ENCODE data around the gene PIK3R4.

The PIK3R4 gene

DNA sequence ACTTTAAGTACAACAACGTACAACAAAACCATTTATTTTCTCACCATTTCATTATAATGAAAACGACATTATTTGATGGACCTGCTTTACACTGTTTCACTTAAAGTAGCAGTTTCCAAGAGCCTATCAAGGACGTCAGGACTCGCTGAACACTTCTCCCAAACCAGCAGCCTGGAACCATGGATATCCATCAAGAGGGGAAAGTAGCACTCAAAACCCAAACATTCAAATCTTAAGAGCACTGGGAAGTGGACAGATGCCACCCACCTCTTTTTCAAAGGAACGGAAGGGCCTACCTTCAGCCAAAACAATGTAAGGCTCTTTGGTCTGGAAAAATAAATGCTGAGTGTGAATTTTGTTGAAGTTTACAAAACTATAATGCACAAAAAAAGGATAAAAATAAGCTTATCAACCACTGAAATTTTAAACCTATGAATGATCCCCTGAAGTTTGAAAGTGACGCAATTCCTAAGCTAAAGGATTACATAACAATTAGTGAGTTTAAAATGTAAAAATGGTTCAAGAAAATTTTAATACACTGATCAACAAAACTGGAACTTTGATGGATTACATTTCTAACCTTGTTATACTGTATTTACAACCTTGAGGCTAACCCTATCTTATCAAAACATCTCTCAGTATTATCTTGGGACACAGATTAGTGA lies 4.6 kb downstream of the PIK3R4 start:
- DNase-seq (ENCODE audit: low read depth in 1 of 2, low spot score in 1 of 2), result no peak

DNA sequence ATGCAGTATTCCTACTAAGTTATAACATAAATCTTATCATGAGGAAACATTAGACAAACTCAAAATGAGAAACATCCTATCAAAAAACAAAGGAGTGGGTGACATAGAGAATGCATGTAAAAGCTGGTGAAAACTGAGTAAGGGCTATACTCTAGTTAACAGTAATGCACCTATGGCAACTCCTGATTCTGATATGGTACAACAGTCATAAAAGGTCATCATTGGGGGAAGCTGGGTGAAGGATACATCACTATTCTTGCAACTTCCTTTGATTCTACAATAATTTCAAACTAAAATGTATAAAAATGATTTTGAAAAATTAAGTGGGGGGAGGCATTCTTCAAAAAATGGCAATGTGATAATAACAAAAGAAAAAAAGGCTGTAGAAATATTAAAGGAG lies 6.8 kb downstream of the PIK3R4 start:
- DNase-seq (ENCODE audit: low read depth in 1 of 2, low spot score in 1 of 2), result no peak

DNA sequence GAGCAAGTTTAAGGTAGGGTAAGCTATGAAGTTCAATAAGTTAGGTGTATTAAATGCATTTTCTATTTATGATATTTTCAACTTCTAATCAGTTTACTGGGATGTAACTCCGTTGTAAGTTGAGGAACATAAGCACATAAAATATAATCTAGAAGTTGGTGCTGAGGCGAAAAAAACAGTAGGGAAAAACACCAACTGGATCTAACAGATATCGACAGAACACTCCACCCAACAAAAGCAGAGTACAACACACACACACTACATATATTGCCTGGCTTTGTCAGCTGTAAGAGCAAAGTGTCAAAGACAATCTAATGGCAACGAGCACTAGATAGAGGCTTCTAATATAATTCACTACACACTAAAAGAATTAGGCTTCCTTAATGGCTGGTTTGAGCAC lies 8.4 kb downstream of the PIK3R4 start:
- DNase-seq (ENCODE audit: low read depth in 1 of 2, low spot score in 1 of 2), result no peak

DNA sequence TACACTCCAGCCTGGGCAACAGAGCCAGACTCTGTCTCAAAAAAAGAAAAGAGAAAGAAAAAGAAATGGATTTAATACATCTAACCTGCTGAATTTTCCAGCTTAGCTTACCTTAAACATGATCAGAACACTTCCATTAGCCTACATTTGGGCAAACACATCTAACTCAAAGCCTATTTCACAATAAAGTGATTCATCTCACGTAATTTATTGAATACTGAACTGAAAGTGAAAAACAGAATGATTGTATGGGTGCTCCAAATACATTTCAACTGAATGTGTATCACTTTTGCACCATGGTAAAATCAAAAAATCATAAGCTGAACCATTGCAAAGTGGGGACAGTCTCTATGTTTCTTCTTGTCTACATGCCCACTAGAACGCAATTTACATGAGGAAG lies 9.0 kb downstream of the PIK3R4 start:
- no peak for DNase-seq (ENCODE audit: low read depth in 1 of 2, low spot score in 1 of 2)

DNA sequence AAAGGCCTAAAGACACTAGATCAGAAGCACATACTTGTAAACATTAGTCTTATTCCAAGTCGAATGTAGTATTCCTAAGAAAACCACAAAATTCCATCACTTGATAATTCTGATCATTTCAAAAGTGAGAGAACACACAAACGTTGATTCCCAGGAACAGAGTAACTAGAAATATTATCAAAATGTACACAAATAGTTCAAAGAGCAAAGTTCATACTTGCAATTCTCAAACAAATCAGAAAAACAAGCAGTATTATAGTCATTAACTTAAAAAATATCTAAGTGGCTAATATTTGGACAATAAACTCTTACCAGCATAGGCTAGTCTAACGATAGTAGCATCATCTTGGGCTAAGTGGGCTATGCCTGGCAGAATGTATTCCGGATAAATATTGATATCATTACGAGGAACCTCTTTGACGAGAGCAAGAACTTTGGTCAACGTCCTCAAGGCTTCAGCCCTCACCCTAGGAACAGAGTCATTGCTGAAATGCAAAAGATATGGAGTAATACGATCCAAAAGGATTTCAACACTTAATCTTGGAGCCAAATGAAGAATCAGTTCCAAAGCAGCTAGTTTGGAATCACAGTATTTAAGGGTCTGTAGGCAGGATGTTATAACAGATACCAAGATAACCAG lies 13.3 kb downstream of the PIK3R4 start:
- no peak for DNase-seq (ENCODE audit: low read depth in 1 of 2, low spot score in 1 of 2)

DNA sequence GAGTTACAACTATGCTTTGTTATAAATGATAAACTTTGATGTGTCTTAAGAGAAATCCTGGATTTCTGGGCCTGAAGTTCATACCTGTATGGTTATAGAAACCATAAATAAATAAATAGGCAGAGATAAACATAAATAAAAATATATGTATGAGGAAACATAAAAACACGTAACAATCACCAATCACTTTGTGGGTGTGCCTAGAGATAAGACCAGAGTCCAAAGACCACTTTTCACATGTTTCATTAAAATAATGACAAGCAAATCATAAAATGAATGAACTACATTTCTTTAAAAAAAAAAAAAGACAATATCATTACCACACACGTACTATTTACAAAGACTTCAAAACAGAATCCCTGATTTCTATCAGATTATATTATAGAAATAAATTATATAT lies 14.1 kb downstream of the PIK3R4 start:
- DNase-seq (ENCODE audit: low read depth in 1 of 2, low spot score in 1 of 2), result no peak

DNA sequence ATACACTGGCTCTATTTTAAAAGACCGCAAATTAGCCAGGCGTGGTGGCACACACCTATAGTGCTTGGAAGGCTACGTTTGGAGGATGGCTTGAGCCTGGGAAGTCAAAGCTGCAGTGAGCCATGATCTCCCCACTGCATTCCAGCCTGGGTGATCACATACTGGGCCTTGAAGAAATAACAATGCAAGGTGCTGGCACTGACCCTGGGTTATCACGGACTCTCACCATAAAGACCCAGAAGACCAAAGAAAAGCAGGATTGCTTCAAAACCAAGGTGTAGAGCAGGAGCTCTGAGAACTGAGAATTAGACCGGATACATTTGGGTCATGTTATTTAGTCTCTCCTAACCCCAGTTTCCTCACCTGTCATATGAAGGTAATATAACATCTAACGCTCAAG lies 14.8 kb downstream of the PIK3R4 start:
- no peak for DNase-seq (ENCODE audit: low read depth in 1 of 2, low spot score in 1 of 2)

DNA sequence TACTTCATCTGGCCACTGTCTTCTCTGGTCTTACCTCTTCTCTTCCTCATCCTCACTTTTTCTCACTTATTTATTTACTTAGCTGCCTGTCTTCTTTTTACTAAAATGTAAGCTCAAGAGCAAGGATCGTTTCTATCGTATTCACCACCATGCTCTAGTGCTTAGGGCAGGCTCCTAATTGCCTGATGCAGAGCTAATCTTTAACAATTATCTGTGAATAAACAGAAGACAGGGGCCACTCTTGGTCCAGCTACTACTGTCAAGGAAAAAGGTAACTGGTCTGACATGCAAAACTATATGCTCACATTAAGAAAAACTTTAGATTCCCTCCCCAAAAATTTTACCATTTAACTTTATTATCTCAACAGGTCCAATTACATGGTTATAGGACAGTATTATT lies 17.5 kb downstream of the PIK3R4 start:
- no peak for DNase-seq (ENCODE audit: low read depth in 1 of 2, low spot score in 1 of 2)

DNA sequence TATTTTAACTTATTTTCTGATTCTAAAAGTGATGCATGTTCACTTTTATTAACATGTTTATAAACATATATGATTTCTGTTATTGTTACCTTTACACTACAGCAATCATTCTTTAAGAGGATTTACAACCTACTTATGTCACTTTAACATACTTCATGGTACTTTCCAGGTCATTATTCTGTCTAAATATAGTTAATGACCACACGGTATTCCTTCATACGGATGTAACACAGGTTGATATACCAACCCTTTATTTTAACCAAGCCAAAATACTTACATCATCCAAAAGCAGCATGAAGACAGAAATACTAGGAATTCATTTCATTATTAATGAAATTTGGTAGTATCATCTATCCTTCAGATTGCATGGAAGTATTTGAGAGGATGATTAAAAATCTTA lies 18.6 kb downstream of the PIK3R4 start:
- no peak for DNase-seq (ENCODE audit: low read depth in 1 of 2, low spot score in 1 of 2)

DNA sequence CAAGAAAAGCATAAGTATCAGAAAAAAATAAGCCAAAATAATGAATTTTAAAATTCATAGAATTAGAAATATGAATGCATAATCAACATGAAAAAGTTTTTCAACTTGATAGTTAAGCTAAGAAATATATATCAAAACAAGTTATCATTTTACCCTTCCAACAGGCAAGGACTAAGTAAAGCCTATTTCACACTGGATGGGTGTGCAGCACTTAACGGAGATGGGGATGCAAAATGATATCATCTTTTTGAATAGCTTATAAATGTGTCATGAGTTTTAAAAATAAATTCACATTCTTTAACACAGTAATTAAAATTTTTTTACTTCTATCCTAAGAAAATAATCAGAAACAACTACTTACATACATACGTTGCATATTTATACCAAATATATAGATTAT lies 20.9 kb downstream of the PIK3R4 start:
- no peak for DNase-seq (ENCODE audit: low read depth in 1 of 2, low spot score in 1 of 2)

DNA sequence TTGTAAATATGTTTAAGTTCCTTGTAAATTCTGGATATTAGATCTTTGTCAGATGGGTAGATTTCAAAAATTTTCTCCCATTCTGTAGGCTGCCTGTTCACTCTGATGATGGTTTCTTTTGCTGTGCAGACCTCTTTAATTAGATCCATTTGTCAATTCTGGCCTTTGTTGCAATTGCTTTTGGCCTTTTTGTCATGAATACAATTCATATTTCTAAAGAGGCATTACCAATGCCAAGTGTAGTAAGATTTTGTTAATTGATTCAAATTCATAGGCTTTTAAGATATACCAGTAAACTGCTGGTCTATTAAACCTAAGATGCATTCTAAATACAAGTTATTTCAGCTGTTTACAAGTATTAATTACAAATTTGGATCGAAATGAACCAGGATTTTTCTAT lies 31.0 kb downstream of the PIK3R4 start:
- no peak for DNase-seq (ENCODE audit: low read depth in 1 of 2, low spot score in 1 of 2)

DNA sequence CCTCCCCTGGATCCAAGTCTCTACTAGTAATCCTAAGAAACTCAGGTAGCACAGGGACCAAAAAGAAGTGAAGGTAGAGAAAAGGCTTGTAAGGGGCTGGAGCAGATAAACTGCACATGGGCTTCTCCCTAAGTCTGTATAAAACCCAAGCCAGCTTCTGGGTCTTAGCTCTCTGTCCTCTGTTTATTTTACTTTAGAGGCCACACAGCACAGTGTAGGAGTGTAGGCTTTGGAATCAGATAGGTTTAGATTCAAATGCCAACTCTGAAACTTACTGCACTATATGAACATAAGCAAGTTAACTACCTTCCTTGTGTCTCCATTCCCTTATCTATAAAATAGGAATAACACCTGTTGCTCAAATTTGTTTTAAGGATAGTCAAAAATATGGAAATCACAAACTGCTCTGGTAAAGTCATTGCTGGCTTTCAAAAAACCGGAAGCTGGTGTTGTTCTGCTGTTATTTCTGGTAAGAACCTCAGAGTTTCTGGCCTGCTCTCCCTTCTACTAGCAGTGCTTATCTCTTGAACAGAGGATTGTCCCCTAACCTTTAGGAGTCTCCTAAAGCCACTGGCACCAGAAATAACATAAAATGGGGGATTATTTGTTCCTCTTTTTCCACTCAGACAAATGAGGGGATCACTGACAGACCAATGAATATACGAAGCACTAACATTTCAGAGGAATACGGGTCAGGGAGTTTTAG lies 33.8 kb downstream of the PIK3R4 start:
- DNase-seq (ENCODE audit: low read depth in 1 of 2, low spot score in 1 of 2), result no peak

DNA sequence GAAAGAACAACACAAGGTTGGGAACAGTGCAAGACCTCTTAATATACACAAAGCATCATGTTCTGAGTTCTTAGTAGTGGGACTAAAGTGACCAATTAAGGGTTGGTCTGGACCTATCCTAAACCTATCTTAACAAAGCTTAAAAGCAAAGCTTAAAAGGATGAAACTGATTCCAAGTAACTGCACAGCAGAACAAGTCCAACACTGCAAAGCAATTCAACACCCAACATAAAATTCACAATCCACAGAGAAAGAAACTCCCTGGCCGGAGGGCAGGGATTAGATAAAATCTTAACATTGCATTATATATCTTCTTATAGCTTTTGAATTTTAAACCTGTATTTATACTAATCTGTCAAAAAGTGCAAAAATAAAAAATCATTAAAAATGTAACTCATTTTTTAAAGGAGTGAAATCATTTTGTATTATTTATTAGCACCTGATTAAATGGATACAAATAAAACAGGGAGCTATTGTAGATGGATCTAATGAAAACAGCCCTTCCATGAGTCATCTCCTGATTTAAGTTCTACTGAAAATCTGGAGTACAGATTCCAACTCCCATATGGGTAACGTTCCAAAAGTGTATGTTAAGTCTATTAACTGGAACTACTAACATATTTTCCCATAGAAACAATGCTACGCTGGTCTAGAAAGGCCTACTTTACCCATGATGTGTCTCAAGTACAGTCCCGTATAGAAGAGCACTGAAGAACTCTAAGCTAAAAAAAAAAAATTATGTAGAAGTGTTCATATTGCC lies 34.9 kb downstream of the PIK3R4 start:
- DNase-seq (ENCODE audit: low read depth in 1 of 2, low spot score in 1 of 2), result no peak

DNA sequence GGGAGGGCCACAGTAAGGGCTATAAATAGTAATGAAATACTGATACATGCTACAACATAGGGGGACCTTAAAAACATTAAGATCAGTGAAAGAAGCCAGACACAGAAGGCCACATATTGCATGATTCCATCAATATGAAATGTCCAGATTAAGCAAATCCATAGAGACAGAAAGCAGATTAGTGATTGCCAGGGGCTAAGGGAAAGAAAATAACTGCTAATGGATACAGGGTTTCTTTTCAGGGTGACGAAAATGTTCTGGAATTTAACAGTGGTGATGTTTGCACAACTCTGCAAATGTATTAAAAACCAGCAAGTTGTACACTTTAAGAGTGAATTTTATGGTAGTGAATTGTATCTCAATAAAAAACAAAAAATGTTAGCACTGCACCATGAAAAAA lies 37.0 kb downstream of the PIK3R4 start:
- no peak for DNase-seq (ENCODE audit: low read depth in 1 of 2, low spot score in 1 of 2)

DNA sequence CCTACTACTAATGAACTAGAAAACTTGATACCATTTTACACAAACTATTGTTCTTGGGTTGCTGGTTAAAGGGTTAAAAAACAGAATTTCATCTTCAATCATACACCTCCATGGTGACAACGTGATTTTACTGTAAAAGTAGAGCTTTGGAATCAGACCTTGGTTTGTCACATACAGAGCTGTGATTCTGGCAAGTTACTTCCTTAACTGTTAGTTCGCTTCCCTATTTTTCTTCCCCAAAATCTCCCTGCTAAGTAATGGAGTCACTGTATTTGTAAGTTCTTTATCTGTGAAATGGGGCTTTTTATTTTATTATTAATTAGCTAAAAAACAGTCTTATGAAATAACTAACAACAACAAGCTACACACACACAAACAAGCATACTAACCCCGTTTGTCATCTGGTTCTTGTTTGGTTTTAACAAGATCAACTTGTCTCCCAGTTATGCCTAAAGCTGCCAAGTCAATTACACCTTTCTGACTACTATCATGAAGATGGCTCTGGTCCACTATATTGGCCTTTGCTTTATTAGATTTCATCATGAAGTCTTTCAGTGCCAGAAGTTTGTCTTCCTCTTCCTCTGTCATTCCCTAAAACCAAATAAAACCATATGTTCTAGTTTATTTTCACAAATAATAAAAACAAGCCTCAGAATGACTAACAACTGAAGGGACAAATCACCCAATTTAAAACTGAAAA lies 38.6 kb downstream of the PIK3R4 start:
- DNase-seq (ENCODE audit: low read depth in 1 of 2, low spot score in 1 of 2), result no peak

DNA sequence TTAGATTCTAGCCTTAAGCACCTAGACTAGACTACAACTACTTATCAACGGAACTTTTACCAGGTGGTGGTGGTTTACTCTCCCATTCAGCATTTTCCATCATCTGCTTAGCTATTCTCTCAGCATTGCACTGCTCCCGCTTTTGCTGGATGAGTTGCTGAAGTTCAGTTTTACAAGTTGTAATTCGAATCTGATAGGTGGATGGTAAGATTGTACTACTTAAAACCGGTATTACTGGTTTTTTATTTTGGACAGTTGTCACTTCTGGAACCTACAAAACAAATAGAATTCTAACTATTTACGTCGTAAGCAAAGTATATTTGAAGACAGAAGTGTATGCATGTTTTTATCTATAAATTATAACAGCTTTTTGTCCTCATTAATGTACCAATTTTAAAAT lies 41.1 kb downstream of the PIK3R4 start:
- DNase-seq (ENCODE audit: low read depth in 1 of 2, low spot score in 1 of 2), result no peak

DNA sequence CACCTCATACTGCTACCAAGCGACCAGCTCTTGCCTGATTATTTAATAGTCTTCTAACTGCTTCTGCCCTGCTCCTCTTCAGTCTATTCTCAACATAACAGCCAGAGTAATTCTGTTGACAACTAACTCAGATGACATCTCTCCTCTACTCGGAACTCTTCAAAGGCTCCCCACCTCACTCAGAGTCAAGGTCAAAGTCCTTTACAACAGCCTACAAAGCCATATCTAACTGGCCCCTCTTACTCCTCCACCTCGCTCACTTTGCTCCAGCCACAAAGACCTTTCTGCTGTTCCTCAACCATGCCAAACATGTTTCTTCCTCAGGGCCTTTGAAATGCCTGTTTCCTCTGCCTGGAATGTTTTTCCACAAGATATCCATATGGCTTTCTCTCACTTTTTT lies 43.6 kb downstream of the PIK3R4 start:
- DNase-seq (ENCODE audit: low read depth in 1 of 2, low spot score in 1 of 2), result no peak

DNA sequence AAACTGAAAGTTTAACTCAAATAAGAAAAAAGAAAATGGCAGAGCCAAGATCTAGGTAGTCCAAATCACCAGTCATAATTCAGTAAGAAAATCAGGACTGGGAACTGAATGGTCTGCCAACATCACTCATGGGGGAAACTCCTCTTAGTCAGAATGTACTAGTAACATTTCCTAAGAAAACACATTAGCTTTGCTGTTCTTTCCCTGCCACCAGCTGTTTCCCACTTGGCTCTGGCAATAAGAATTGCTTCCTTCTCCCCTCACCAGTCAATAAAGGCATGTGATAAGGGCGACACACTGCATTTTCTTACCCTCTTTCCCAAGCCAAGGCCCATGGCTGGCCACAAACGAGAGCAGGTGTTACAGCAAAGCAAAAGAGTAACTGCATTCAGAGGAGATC lies 46.1 kb downstream of the PIK3R4 start:
- DNase-seq (ENCODE audit: low read depth in 1 of 2, low spot score in 1 of 2), result no peak

DNA sequence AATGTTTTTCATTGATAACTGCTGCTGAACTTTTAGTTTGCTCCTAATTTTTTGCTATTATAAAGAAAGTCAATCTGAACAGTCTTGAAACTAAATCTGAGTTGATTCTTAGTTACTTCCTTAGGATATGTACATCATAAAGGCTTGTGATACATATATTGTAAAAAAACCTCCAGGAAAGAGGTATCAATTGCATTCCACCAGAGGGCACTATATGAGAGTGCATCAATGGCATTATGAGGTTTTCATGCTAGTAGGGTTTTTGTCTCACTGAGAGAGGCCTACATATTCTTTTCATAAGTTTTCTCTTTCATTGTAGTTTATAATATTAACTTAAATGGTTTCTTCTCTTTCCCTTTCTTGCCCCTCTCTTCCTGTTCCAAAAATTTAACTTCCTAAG lies 46.9 kb downstream of the PIK3R4 start:
- no peak for DNase-seq (ENCODE audit: low read depth in 1 of 2, low spot score in 1 of 2)

DNA sequence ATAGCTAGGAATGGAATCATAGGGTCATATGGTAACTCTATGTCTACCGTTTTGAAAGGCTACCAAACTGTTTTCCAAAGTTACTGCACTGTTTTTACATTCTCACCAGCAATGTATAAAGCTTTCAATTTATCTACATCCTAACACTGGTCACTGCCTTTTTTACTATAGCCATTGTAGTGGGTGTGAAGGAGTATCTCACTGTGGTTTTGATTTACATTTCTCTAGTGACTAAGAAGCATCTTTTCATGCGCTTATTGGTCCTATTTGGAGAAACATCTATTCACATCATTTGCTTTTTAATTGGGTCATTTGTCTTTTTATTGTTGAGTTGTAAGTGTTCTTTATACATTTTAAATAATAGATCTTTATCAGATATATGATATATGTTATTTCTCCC lies 53.3 kb downstream of the PIK3R4 start:
- no peak for DNase-seq (ENCODE audit: low read depth in 1 of 2, low spot score in 1 of 2)

DNA sequence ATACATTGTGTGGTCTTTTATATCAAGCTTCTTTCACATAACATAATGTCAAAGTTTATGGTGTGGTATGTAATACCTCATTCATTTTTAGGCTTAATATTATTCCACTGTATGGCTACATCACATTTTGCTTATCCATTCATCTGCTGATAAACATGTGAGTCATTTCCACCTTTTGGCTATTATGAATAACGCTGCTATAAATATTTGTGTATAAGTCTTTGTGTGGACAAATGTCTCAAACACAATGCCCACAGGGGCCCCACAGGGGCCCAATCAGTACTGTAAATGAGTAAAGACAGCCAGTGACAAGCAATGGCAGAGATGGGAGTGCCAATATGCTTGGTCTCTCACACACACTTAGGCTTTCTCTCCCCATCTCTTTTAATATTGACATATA lies 54.2 kb downstream of the PIK3R4 start:
- no peak for DNase-seq (ENCODE audit: low read depth in 1 of 2, low spot score in 1 of 2)
